Activated CD4-positive, alpha-beta T cell treated with anti-CD3 and anti-CD28 coated beads, Interleukin-10, Interleukin-2, amounts not matched to agents 100 ng/mL and 50 ng/mL, durations not matched to agents 16 hours and 8 hours (primary cell): ENCODE measurements around the gene RNF31.
"Not testable (repeated sequence)": the region's sequence is repeated elsewhere in the genome, so short reads cannot be mapped to it uniquely, and the experiment has no call there.

Experiments used
- DNase-seq: peaks from one replicate; pipeline ENCODE4 v3.0.0-alpha.2; 2020

Gene RNF31

GRCh38 chr14:24146978-24147760 lies at the start of gene RNF31:
Gene RNF31, plus strand, starts transcription at chr14:24147498. Its CDS starts 201 bp downstream, at chr14:24147699.
- DNase-seq = peak; percentile 99

GRCh38 chr14:24098229-24098926 lies 48.9 kb upstream of the RNF31 start:
- no peak for DNase-seq

- DNase-seq = no peak
These were observed 48.1 kb upstream of the RNF31 start for GRCh38 chr14:24098927-24099813.

GRCh38 chr14:24100197-24100981 lies 46.9 kb upstream of the RNF31 start:
- DNase-seq = no peak

DNA sequence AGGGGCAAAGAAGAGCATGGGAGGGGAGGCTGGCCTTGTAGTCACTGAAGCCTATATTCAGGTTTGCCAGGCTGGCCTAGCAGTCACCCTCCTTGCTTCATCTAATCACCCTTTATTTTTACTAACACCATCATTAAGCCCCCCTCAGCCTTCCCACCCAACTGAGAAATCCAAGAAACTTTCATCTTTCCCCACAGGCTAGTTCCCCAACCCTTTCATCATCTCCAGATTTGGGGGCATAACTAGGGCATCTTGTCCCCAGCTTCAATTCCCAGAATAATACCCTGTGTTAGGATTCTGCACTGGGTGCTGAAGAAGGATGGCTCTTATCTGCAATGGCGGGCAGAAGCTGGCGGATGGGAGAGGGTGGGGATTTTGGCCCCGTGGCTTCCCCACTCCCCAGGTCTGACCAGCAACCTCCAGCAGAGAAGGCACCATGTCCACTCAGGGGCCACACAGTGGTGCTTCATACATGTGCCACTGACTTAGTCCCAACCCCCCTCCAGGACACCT lies 46.3 kb upstream of the RNF31 start:
- DNase-seq = no peak

- DNase-seq = no peak
These were observed 44.8 kb upstream of the RNF31 start for GRCh38 chr14:24102357-24103048.

DNA sequence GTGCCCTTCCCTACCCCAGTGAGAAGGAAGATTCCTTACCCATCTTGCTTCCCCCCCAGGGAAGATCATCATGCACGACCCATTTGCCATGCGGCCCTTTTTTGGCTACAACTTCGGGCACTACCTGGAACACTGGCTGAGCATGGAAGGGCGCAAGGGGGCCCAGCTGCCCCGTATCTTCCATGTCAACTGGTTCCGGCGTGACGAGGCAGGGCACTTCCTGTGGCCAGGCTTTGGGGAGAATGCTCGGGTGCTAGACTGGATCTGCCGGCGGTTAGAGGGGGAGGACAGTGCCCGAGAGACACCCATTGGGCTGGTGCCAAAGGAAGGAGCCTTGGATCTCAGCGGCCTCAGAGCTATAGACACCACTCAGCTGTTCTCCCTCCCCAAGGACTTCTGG lies 43.8 kb upstream of the RNF31 start:
- DNase-seq = no peak

GRCh38 chr14:24105609-24106239 lies 41.6 kb upstream of the RNF31 start:
- not testable (repeated sequence) for DNase-seq

DNA sequence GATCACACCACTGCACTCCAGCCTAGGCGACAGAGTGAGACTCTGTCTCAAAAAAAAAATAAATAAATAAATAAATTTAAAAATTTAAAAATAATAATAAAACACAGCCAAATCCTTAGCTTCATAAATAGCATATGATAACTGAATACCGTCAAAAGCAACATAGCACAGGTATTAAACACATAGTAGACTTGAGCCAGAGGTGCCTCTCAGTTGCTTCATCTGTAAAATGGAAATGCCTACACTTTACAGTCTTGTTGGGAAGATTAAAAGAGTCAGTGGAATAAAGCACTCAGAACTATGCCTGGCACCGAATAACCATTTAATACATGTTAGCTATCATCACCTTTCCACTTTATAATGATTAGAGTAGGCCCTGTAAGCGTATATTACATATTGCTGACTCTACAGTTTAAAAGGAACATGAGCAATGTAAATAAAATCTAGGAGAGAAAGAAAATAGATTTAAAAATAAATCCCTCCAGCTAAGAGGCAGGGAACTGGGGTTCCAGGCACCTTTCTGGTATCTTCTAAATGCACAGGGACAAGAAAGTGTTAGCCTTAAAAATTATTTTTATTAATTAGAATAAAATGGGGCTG lies 40.5 kb upstream of the RNF31 start:
- DNase-seq = no peak

GRCh38 chr14:24108336-24108874 lies 38.9 kb upstream of the RNF31 start:
- DNase-seq = no peak

GRCh38 chr14:24110060-24110459 lies 37.2 kb upstream of the RNF31 start:
- DNase-seq = no peak

DNA sequence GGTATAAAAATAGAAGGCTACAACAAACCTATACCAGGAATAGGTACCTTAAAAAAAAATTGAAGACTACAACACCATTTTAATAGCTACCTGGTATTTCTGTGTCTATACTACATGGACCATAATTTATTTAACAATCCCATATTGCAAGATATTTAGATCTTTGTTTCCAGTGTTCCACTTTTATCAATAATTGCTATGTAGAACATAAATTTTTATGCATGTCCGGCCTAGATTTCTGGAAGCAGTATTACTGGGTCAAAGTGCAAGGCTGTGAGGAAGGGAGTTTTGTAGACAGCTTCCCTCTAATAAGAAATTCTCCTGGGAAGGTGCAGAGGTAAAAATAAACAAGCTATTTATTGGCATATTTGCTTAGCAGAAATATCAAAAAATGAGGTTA lies 36.8 kb upstream of the RNF31 start:
- DNase-seq = no peak

DNA sequence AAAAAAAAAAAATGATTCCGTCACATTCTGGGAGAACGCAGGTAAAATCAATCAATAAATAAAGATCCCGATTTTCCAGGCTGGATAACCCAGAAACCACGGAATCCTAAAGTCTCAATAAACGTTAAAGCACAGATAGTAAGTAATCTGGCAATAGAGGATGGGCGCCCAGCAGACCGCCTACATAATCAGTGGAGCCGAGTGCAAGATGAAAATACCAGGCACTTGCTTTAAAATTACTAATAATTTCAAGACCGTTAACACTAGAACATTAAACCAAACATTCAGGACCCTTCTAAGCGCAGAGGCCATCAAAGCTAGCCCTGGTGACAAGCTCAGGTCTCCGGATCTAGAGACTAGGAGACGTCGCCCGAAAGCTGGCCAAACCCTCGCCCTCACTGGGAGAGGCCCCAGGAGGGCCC lies 33.9 kb upstream of the RNF31 start:
- DNase-seq = no peak

DNA sequence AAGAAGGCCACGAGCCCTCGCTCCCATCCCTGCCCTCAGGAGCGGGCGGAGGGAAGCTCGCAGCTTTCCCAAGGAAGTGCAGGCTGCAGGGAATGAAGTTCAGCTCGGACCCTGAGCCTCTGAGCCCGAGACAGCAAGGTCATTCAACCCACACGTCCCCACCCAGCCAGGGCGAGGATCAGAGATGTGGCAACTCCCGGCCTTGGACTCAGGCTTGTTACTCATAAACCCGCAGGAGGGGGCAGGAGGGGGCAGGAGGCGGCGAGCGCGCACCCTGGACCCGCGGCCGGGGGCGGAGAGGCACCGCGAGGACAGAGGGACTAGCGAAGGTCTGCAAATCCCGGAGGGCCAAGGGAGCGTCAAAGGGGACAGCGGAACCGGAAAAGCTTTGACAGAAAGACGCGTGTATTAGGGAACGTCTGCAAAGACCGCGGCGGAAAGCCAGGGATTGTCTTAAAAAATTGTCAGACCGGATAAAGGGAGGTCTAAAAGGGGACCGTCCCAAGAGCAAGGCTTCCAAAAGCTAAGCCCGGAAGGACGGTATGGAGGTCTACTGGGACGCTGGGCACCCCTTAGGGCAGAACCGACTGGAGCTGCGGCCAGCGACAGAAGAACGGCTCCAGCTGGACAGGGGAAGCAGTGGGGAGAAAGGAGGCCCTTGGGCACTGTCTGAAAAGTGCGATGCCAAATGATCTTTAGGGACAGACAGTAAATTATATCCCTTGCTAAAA lies 33.3 kb upstream of the RNF31 start:
- peak; percentile 87 for DNase-seq

DNA sequence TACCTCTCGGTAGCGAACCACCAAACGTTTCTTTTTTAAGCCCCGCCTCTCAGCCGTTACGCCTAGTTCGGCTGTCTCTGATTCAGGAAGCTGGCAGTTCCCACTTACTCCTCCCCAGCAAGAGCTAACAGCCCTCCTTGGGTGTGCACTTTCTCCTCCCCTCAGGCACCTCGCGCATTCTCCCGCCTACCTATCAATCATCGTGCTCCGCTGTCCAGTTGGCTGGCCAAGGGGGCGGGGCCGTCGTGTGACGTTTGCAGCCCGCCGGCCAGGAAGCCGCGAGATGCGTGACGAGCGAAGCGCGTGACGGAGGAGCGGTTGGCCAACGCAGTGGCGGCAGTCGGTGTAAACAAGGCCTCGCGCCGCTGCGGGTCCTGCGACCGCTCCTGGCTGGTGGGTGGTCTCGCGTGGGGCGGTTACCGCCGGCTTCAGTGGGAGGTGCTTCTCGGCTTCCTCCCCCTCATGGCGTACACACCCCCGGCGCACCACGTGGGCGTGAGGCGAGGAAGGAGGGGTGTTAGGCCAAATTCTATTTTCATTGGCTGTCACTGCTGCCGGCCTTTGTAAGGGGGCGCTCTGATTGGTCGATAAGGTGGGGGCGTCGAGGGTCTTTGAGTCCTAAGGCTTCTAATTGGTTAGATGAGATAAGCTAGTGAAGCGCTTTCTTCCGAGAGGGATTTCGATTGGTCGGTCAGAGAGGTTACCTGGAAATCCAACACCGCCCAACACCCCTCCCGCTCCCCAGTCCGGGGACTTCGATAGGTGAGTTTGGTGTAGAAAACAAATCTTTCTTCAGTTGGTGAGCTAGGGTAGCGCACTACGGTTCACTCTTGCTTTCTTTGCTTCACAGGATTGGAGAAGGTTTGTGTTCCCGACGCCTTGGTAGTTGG lies 32.5 kb upstream of the RNF31 start, which contains the start of the genes DCAF11 and NRL:
TSS of gene DCAF11 (plus strand) at position 246 of the 890 bp plus-strand sequence. CDS start 818 bp downstream, outside the sequence.
TSS of gene NRL (minus strand) at position 418 of the 890 bp plus-strand sequence. CDS start 32,101 bp downstream, outside the sequence.
- peak; percentile 100 for DNase-seq

GRCh38 chr14:24115422-24116127 lies 31.7 kb upstream of the RNF31 start:
- DNase-seq = no peak

DNA sequence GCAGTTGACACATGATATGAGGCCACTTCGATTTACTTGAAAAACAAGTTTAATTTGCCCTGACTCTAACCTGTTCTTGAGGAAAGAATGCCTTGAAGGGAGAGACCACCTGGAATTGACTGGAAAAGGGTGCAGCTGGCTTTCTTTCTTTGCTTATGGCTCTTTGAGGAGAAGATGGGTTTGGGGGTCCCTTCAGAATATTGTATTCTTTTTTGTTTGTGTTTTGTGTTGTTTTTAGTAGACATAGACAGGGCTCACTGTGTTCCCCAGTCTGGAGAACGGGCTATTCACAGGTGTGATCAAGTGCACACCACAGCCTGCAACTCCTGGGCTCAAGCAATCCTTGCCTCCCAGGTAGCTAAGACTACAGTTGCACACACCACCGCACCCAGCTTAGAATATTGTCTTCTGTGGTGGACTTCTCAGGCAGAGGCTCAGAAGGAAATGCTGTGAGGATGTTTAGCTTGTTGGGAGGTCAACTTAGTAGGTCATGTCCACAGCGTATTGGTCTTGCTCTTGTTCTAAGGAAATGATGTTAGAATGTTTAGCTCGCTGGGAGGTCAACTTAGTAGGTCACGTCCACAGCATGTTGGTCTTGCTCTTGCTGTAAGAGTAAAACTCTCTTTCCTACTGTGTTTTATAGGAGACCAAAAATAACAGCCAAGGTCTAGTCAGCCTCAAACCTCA lies 31.0 kb upstream of the RNF31 start:
- no peak for DNase-seq
